Measurements from ENCODE around the gene DUSP2. TPM values are rescaled to one million over a fixed set of nuclear protein-coding genes. Genes with fewer than 3 reads are reported as not detected.

The DUSP2 gene
- total RNA-seq, 1 experiment from 2014 or later: 13.4 TPM

GRCh38 chr2:96095116-96095636, 50.1 kb downstream of the DUSP2 start:
- TF ChIP-seq, protein P1, sequence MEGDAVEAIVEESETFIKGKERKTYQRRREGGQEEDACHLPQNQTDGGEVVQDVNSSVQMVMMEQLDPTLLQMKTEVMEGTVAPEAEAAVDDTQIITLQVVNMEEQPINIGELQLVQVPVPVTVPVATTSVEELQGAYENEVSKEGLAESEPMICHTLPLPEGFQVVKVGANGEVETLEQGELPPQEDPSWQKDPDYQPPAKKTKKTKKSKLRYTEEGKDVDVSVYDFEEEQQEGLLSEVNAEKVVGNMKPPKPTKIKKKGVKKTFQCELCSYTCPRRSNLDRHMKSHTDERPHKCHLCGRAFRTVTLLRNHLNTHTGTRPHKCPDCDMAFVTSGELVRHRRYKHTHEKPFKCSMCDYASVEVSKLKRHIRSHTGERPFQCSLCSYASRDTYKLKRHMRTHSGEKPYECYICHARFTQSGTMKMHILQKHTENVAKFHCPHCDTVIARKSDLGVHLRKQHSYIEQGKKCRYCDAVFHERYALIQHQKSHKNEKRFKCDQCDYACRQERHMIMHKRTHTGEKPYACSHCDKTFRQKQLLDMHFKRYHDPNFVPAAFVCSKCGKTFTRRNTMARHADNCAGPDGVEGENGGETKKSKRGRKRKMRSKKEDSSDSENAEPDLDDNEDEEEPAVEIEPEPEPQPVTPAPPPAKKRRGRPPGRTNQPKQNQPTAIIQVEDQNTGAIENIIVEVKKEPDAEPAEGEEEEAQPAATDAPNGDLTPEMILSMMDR (IDR thresholded peaks at IDR 0.05; ENCODE audit: insufficient read depth in 1 of 2, low read depth in 1 of 2, low read length in 1 of 2, severe bottlenecking in 1 of 2, unreplicated experiment in 1 of 2): no peak
- intact Hi-C loops (cut with micrococcal nuclease; ENCODE audit: unreplicated experiment): no loop called here
- H3K9me3 ChIP-seq: no peaks in the 10 kb centered on the region
- no TSS peak for BruUV-seq (replicated peaks)
- Mint-ChIP-seq H3K9me3 (ENCODE audit: unreplicated experiment) (no peaks in the 10 kb centered on the region), H3K36me3 (ENCODE audit: insufficient read depth, unreplicated experiment) (no peaks in the 10 kb centered on the region), H3K4me1 (ENCODE audit: low read depth, unreplicated experiment) (no peaks in the 10 kb centered on the region), H3K27me3 (ENCODE audit: insufficient read depth, unreplicated experiment) (no peaks in the 10 kb centered on the region), H3K4me3 (ENCODE audit: unreplicated experiment) (no peak overlapping the region), H3K27ac (ENCODE audit: unreplicated experiment) (no peak overlapping the region)
- no peaks in the 10 kb centered on the region for H3K4me1 ChIP-seq
- ChIA-PET POLR2A (no interaction called here), CTCF (interaction anchor here (1.0 kb wide), 1 partner anchor 21 kb away, joined by 3 read pairs; the partner anchor contains the start of gene ADRA2B)
- DNase-seq: no peak
- H3K36me3 ChIP-seq (ENCODE audit: control insufficient read depth, insufficient read depth, low read length): no peaks in the 10 kb centered on the region
- no peaks in the 10 kb centered on the region for H3K27me3 ChIP-seq (replicated peaks; ENCODE audit: control insufficient read depth, insufficient read depth, low read length)
- no peak overlapping the region for H3K4me3 ChIP-seq (ENCODE audit: low read depth, low read length)

DNA sequence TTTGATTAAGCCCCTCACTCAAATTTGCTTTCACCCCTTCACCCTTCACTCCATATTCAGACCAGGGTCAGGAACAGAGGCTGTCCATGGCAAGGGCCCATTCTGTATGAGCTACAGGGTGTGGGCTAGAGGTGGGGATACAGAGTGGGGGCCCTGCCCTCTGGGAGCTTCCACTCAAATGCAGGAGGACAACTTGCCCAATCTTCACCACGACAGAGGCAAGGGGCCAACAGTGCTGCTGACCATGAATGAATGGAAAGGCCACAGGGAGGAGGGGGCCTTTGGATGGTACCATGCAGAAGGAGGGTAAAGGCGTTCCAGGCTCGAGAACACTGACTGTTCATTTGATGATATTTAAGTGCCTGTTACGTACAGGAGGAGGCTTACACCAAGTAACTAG, 51.7 kb downstream of the DUSP2 start:
- no peak overlapping the region for H3K4me3 Mint-ChIP-seq (ENCODE audit: unreplicated experiment)
- TF ChIP-seq, protein P1 (IDR thresholded peaks at IDR 0.05; ENCODE audit: insufficient read depth in 1 of 2, low read depth in 1 of 2, low read length in 1 of 2, severe bottlenecking in 1 of 2, unreplicated experiment in 1 of 2): no peak
- no peak for DNase-seq
- BruUV-seq (replicated peaks): no TSS peak
- ChIA-PET POLR2A (no interaction called here), CTCF (no interaction called here)
- Histone ChIP-seq H3K27me3 (replicated peaks; ENCODE audit: control insufficient read depth, insufficient read depth, low read length) (no peaks in the 10 kb centered on the region), H3K4me3 (ENCODE audit: low read depth, low read length) (no peak overlapping the region), H3K36me3 (ENCODE audit: control insufficient read depth, insufficient read depth, low read length) (no peaks in the 10 kb centered on the region), H3K4me1 (no peaks in the 10 kb centered on the region), H3K9me3 (no peaks in the 10 kb centered on the region)
- H3K4me1 Mint-ChIP-seq (ENCODE audit: low read depth, unreplicated experiment): no peaks in the 10 kb centered on the region
- no peaks in the 10 kb centered on the region for H3K9me3 Mint-ChIP-seq (ENCODE audit: unreplicated experiment)
- no peaks in the 10 kb centered on the region for H3K36me3 Mint-ChIP-seq (ENCODE audit: insufficient read depth, unreplicated experiment)
- H3K27me3 Mint-ChIP-seq (ENCODE audit: insufficient read depth, unreplicated experiment): no peaks in the 10 kb centered on the region
- intact Hi-C loops (cut with micrococcal nuclease; ENCODE audit: unreplicated experiment): no loop called here
- H3K27ac Mint-ChIP-seq (ENCODE audit: unreplicated experiment): no peak overlapping the region

Other genes with a start within 250 kb of the DUSP2 start
- gene ANKRD36C, start 153.6 kb downstream of the DUSP2 start, total RNA-seq (2022): 22.6 and 28.8 TPM in 2 replicates
- gene GPAT2, start 110.5 kb downstream of the DUSP2 start, total RNA-seq (2022): not detected in 2 replicates
- gene ADRA2B, start 28.9 kb downstream of the DUSP2 start, total RNA-seq (2022): 0.12 and 0.20 TPM in 2 replicates
- 0.23 TPM in 1 of 2 replicates, not detected in the other for gene ASTL, start 6.9 kb downstream of the DUSP2 start, total RNA-seq (2022)
- 214 and 224 TPM in 2 replicates for gene STARD7, start 63.4 kb upstream of the DUSP2 start, total RNA-seq (2022)
- 43.3 and 49.1 TPM in 2 replicates for gene TMEM127, start 120.6 kb upstream of the DUSP2 start, total RNA-seq (2022)
- 93.8 and 97.9 TPM in 2 replicates for gene CIAO1, start 120.8 kb upstream of the DUSP2 start, total RNA-seq (2022)
- gene SNRNP200, start 160.1 kb upstream of the DUSP2 start, total RNA-seq (2022): 240 and 259 TPM in 2 replicates
- 1.9 and 3.1 TPM in 2 replicates for gene ITPRIPL1, start 179.9 kb upstream of the DUSP2 start, total RNA-seq (2022)
- 55.2 and 61.3 TPM in 2 replicates for gene NCAPH, start 190.3 kb upstream of the DUSP2 start, total RNA-seq (2022)

All from Caco-2 (cell line).